OCI-LY7 (cell line): ENCODE data around the gene BEST3. TPM values are rescaled to one million over a fixed set of nuclear protein-coding genes. Genes with fewer than 3 reads are reported as not detected.

Source experiments
- BruUV-seq: library from RNA; stranded (reverse); fragments of 400-500 nt; replicated peaks from 2 replicates; lab custom pipeline; 2021; lab: Mats Ljungman, UMichigan
- CTCF ChIA-PET: fragments of 300-600 bp; sonication (Branson Sonifier 250); formaldehyde crosslinking; loops from one replicate; lab custom pipeline; 2022; ENCODE audit warnings: antibody characterized with exemption; ENCODE audit not compliant: unreplicated experiment; lab: Charles Lee
- POLR2A ChIA-PET: fragments of 300-600 bp; sonication (Branson Sonifier 250); formaldehyde crosslinking; loops from one replicate; lab custom pipeline; 2022; ENCODE audit warnings: antibody characterized with exemption; lab: Charles Lee
- DNase-seq: peaks from one replicate; pipeline ENCODE4 v3.0.0-alpha.2; 2015; ENCODE audit warnings: low spot score
- H2AFZ ChIP-seq: fragments of 200-600 bp; sonication (generic), shearing (Covaris generic); 2 replicates; pipeline ENCODE4 v1.6.1; 2014; ENCODE audit warnings: mild to moderate bottlenecking, antibody characterized with exemption, low read length, moderate library complexity
- H3K27ac ChIP-seq: fragments of 200-600 bp; sonication (generic); 2 replicates; pipeline ENCODE4 v1.5.1; 2014; ENCODE audit warnings: mixed run types, low read depth, mild to moderate bottlenecking, moderate library complexity, low read length, inconsistent platforms; ENCODE audit not compliant: poor library complexity, severe bottlenecking
- H3K36me3 ChIP-seq: fragments of 200-600 bp; sonication (generic); 2 replicates; pipeline ENCODE4 v1.6.1; 2014; ENCODE audit warnings: mild to moderate bottlenecking, antibody characterized with exemption, low read length, moderate library complexity, mixed read lengths; ENCODE audit not compliant: insufficient read depth
- H3K4me1 ChIP-seq: fragments of 200-600 bp; sonication (generic); 2 replicates; pipeline ENCODE4 v1.5.1; 2014; ENCODE audit warnings: mild to moderate bottlenecking, low read length; ENCODE audit not compliant: insufficient read depth, poor library complexity, severe bottlenecking
- H3K4me2 ChIP-seq: fragments of 200-600 bp; sonication (generic); 2 replicates; pipeline ENCODE4 v1.6.1; 2014; ENCODE audit warnings: mild to moderate bottlenecking, low read length
- H3K4me3 ChIP-seq: fragments of 200-600 bp; sonication (generic); 2 replicates; pipeline ENCODE4 v1.5.1; 2014; ENCODE audit warnings: mild to moderate bottlenecking, low read depth, low read length; ENCODE audit not compliant: poor library complexity, severe bottlenecking
- H3K79me2 ChIP-seq: fragments of 200-600 bp; sonication (generic); 2 replicates; pipeline ENCODE4 v1.6.1; 2016; ENCODE audit warnings: low read depth, mild to moderate bottlenecking, low read length, moderate library complexity, mixed read lengths; ENCODE audit not compliant: insufficient read depth
- H3K9me2 ChIP-seq: fragments of 200-600 bp; sonication (generic); 2 replicates; pipeline ENCODE4 v1.6.1; 2016; ENCODE audit warnings: mild to moderate bottlenecking, low read length, mixed read lengths; ENCODE audit not compliant: insufficient read depth
- H3K9me3 ChIP-seq: fragments of 200-600 bp; sonication (generic); 2 replicates; pipeline ENCODE4 v1.6.1; 2014; ENCODE audit warnings: mild to moderate bottlenecking, mixed run types, low read length, mixed read lengths
- H4K20me1 ChIP-seq: fragments of 200-600 bp; sonication (generic); 2 replicates; pipeline ENCODE4 v1.6.1; 2014; ENCODE audit warnings: mild to moderate bottlenecking, antibody characterized with exemption, low read length, moderate library complexity, mixed read lengths; ENCODE audit not compliant: insufficient read depth
- CTCF ChIP-seq: fragments of 200-600 bp; sonication (generic); conservative IDR thresholded peaks from 2 replicates; pipeline ENCODE4 v1.5.1; 2014; ENCODE audit warnings: mild to moderate bottlenecking, antibody characterized with exemption, low read length, moderate library complexity, mixed read lengths
- EZH2phosphoT487 ChIP-seq: fragments of 200-600 bp; sonication (generic); IDR thresholded peaks from 2 replicates; pipeline ENCODE4 v1.6.1; 2018; ENCODE audit warnings: low read depth, borderline replicate concordance, mild to moderate bottlenecking, mixed run types, antibody characterized with exemption, low read length, moderate library complexity, mixed read lengths
- intact Hi-C: fragments of 100-400 bp; cut with micrococcal nuclease; formaldehyde crosslinking; loops from one replicate; pipeline ENCODE4 v1.10.0; 2022; ENCODE audit not compliant: unreplicated experiment
- total RNA-seq, 2 experiments: library from RNA; depleted of rRNA in 1 of 2; stranded (reverse); fragments of >200 nt in 1 of 2; shearing (Covaris generic) in 1 of 2; gene quantifications; 2 replicates each; pipeline ENCODE4 v1.2.3, GENCODE V29; 2014 to 2022

Gene BEST3
- total RNA-seq, 2 experiments from 2014 or later = 60.1 to 123 TPM

- Histone ChIP-seq H3K4me2 (no peak overlapping the region), H3K79me2 (no peaks in the 10 kb centered on the region), H3K4me1 (no peaks in the 10 kb centered on the region), H2AFZ (no peak overlapping the region), H3K27ac (no peak overlapping the region), H4K20me1 (no peaks in the 10 kb centered on the region), H3K36me3 (no peaks in the 10 kb centered on the region), H3K9me3 (no peaks in the 10 kb centered on the region), H3K9me2 (no peaks in the 10 kb centered on the region), H3K4me3 (no peak overlapping the region)
- POLR2A ChIA-PET = interaction anchor here (0.6 to 1.3 kb wide), 6 partner anchors 33 to 327 kb away, joined by 3 to 4 read pairs (median 4); no protein-coding TSS in a partner anchor
- BruUV-seq = no TSS peak
- no peak for DNase-seq
- CTCF ChIA-PET = no interaction called here
- intact Hi-C loops = no loop called here
- TF ChIP-seq EZH2phosphoT487 (no peak), CTCF (no peak)
These were observed 80.1 kb downstream of the BEST3 start for GRCh38 chr12:69619050-69619449.

GRCh38 chr12:69616025-69616424 lies 83.1 kb downstream of the BEST3 start:
- Histone ChIP-seq H3K4me3 (no peak overlapping the region), H3K4me2 (no peak overlapping the region), H3K9me3 (no peaks in the 10 kb centered on the region), H4K20me1 (no peaks in the 10 kb centered on the region), H3K79me2 (no peaks in the 10 kb centered on the region), H3K36me3 (no peaks in the 10 kb centered on the region), H3K9me2 (no peaks in the 10 kb centered on the region), H3K4me1 (no peaks in the 10 kb centered on the region), H2AFZ (no peak overlapping the region), H3K27ac (no peak overlapping the region)
- ChIA-PET POLR2A (interaction anchor here (0.6 kb wide), 1 partner anchor 453 kb away, joined by 3 read pairs; no protein-coding TSS in a partner anchor), CTCF (no interaction called here)
- no TSS peak for BruUV-seq
- DNase-seq = no peak
- intact Hi-C loops = no loop called here
- TF ChIP-seq EZH2phosphoT487 (no peak), CTCF (no peak)

GRCh38 chr12:69613351-69613750 lies 85.8 kb downstream of the BEST3 start:
- no peak overlapping the region for H2AFZ ChIP-seq
- TF ChIP-seq EZH2phosphoT487 (no peak), CTCF (no peak)
- no peaks in the 10 kb centered on the region for H3K9me3 ChIP-seq
- no peaks in the 10 kb centered on the region for H3K79me2 ChIP-seq
- no peaks in the 10 kb centered on the region for H3K9me2 ChIP-seq
- no peak overlapping the region for H3K4me3 ChIP-seq
- H3K4me1 ChIP-seq = no peaks in the 10 kb centered on the region
- intact Hi-C loops = no loop called here
- DNase-seq = no peak
- no TSS peak for BruUV-seq
- no peak overlapping the region for H3K4me2 ChIP-seq
- no peaks in the 10 kb centered on the region for H4K20me1 ChIP-seq
- ChIA-PET CTCF (no interaction called here), POLR2A (interaction anchor here (0.5 kb wide), 1 partner anchor 459 kb away, joined by 3 read pairs; no protein-coding TSS in a partner anchor)
- H3K27ac ChIP-seq = no peak overlapping the region
- no peaks in the 10 kb centered on the region for H3K36me3 ChIP-seq
